IgD-negative memory B cell (primary cell): ENCODE results near the gene TNFRSF1A. TPM values are rescaled to one million over a fixed set of nuclear protein-coding genes. Genes with fewer than 3 reads are reported as not detected.
A peak's percentile ranks its signal among the peaks of the same experiment; 100 is the strongest.
"Not testable (repeated sequence)": the region's sequence is repeated elsewhere in the genome, so short reads cannot be mapped to it uniquely, and the experiment has no call there.

Source experiments
- H3K27ac Mint-ChIP-seq, 3 donors: one replicate each; pipeline ENCODE4 v1.8.0; 2020 to 2022; ENCODE audit warnings: mild to moderate bottlenecking in 3 of 3, mixed read lengths in 3 of 3, moderate library complexity in 1 of 3
- H3K27me3 Mint-ChIP-seq: one replicate; pipeline ENCODE4 v1.8.0; 2021; ENCODE audit warnings: mixed read lengths
- H3K36me3 Mint-ChIP-seq: one replicate; pipeline ENCODE4 v1.8.0; 2020; ENCODE audit warnings: mild to moderate bottlenecking, mixed read lengths
- H3K4me1 Mint-ChIP-seq, 3 donors: one replicate each; pipeline ENCODE4 v1.8.0; 2020 to 2022; ENCODE audit warnings: mixed read lengths in 3 of 3, mild to moderate bottlenecking in 1 of 3
- H3K4me3 Mint-ChIP-seq, 4 donors: one replicate each; pipeline ENCODE4 v1.8.0; 2020 to 2022; ENCODE audit warnings: mild to moderate bottlenecking in 4 of 4, mixed read lengths in 4 of 4, moderate library complexity in 3 of 4
- H3K9me3 Mint-ChIP-seq, 3 donors: one replicate each; pipeline ENCODE4 v1.8.0; 2020 to 2021; ENCODE audit warnings: mixed read lengths in 3 of 3, mild to moderate bottlenecking in 1 of 3
- polyA plus RNA-seq: library from polyadenylated mRNA; unstranded; fragments of 300-500 nt; fragmentation: Illumina TruSeq; gene quantifications from one replicate; pipeline ENCODE4 v1.2.3, GENCODE V29; 2021

The TNFRSF1A gene
- polyA plus RNA-seq, 1 donor from 2014 or later, result 2.4 TPM

DNA sequence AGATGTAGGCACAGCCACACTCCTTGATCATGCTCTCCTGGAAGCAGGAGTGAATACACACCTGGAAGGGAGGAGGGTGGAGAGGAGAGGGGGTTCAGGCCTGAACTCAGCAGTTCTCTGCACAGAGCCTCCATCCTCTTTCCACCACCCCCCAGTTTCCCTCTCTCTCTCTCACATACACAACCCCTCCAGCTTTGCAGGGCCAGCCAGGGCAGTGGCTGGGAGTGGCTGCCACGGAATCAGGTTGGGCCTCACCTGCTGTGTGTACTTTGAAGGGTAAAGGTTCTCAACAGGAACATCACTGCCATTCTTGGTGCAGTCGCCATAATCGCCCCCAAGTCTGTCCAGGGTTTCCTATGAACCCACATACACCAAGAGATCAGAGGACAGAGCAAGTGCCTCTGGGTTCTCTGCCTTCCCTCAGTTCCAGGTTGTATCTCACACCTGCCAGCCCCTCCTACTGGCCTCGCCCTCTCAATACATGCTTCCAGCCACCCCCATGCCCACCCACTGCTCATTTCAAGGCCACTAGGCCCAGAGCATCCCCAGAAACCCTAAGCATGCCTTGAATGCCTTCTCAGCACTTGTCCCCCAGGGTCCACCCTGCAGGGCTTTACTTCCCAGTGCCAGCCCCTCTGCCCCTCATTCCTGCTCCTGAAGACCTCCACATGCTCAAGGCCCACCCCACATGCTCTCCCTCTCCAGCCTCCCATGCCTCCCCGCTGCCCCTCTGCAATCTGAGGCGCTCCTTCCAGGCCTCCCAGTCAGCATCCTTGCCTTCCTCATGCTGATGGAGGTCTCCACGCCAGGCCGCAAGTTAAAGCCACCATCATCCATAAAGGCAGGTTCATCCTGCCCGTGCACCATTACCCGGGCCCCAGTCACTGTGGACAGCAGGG lies 12.9 kb upstream of the TNFRSF1A start:
- H3K4me3 Mint-ChIP-seq, result peak overlapping the region in 1 of 4 donors; percentile 38
- peaks cover 35% of the 10 kb centered on the region for H3K27me3 Mint-ChIP-seq
- H3K36me3 Mint-ChIP-seq, result no peaks in the 10 kb centered on the region
- no peaks in the 10 kb centered on the region for H3K9me3 Mint-ChIP-seq
- H3K4me1 Mint-ChIP-seq, result peaks cover 0 to 4% (median 0%) of the 10 kb centered on the region in 3 donors
- H3K27ac Mint-ChIP-seq, result no peak overlapping the region

GRCh38 chr12:6352193-6353173 lies 10.6 kb upstream of the TNFRSF1A start:
- H3K27ac Mint-ChIP-seq, result no peak overlapping the region

GRCh38 chr12:6351622-6352021 lies 9.7 kb upstream of the TNFRSF1A start:
- peak overlapping the region in 1 of 4 donors; percentile 63 for H3K4me3 Mint-ChIP-seq
- H3K27me3 Mint-ChIP-seq, result peaks cover 26% of the 10 kb centered on the region
- no peaks in the 10 kb centered on the region for H3K9me3 Mint-ChIP-seq
- no peaks in the 10 kb centered on the region for H3K36me3 Mint-ChIP-seq
- no peak overlapping the region for H3K27ac Mint-ChIP-seq
- H3K4me1 Mint-ChIP-seq, result peaks cover 0 to 4% (median 0%) of the 10 kb centered on the region in 3 donors

More at GRCh38 chr12:6352193-6353173, 10.6 kb upstream of the TNFRSF1A start:
- Mint-ChIP-seq H3K9me3 (no peaks in the 10 kb centered on the region), H3K4me1 (peaks cover 0 to 4% (median 0%) of the 10 kb centered on the region in 3 donors), H3K27me3 (peaks cover 26% of the 10 kb centered on the region), H3K4me3 (no peak overlapping the region), H3K36me3 (no peaks in the 10 kb centered on the region)

GRCh38 chr12:6347367-6348338 lies 5.8 kb upstream of the TNFRSF1A start:
- Mint-ChIP-seq H3K27ac (no peak overlapping the region), H3K9me3 (no peaks in the 10 kb centered on the region), H3K4me3 (no peak overlapping the region), H3K36me3 (no peaks in the 10 kb centered on the region), H3K4me1 (peaks cover 0 to 5% (median 1%) of the 10 kb centered on the region in 3 donors), H3K27me3 (peaks cover 42% of the 10 kb centered on the region)

DNA sequence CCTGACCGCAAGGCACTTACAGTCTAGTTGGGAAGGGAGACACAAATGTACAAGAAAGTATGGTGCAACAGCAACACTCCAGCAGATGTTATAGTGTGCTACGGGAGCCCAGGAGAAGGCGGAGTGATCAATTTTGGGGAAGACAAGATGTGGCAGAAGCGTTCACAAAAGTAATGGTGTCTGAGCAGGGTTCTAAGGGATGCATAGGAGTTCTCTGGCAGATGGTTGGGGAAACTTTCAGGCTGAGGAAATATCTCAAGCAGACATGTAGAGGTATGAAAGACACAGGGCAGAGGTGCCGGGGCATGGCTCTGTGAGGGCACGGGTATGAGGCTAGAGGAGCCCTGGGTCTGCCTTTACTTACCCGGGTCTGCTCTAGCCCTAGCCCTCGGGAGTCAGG lies 5.1 kb upstream of the TNFRSF1A start:
- peaks cover 46% of the 10 kb centered on the region for H3K27me3 Mint-ChIP-seq
- no peaks in the 10 kb centered on the region for H3K9me3 Mint-ChIP-seq
- H3K27ac Mint-ChIP-seq, result no peak overlapping the region
- H3K36me3 Mint-ChIP-seq, result no peaks in the 10 kb centered on the region
- peaks cover 0 to 5% (median 2%) of the 10 kb centered on the region in 3 donors for H3K4me1 Mint-ChIP-seq
- peak overlapping the region in 2 of 4 donors; percentile 7 to 26 for H3K4me3 Mint-ChIP-seq

- no peak overlapping the region for H3K27ac Mint-ChIP-seq
- H3K4me3 Mint-ChIP-seq, result no peak overlapping the region
- no peaks in the 10 kb centered on the region for H3K9me3 Mint-ChIP-seq
- peaks cover 51% of the 10 kb centered on the region for H3K27me3 Mint-ChIP-seq
- peaks cover 0 to 5% (median 2%) of the 10 kb centered on the region in 3 donors for H3K4me1 Mint-ChIP-seq
- H3K36me3 Mint-ChIP-seq, result no peaks in the 10 kb centered on the region
Measured at GRCh38 chr12:6346235-6346832, 4.5 kb upstream of the TNFRSF1A start.

GRCh38 chr12:6345319-6346091 lies 3.6 kb upstream of the TNFRSF1A start:
- no peak overlapping the region for H3K4me3 Mint-ChIP-seq
- H3K27ac Mint-ChIP-seq, result no peak overlapping the region
- H3K9me3 Mint-ChIP-seq, result no peaks in the 10 kb centered on the region
- no peaks in the 10 kb centered on the region for H3K36me3 Mint-ChIP-seq
- H3K27me3 Mint-ChIP-seq, result peaks cover 54% of the 10 kb centered on the region
- H3K4me1 Mint-ChIP-seq, result peaks cover 0 to 5% (median 2%) of the 10 kb centered on the region in 3 donors

DNA sequence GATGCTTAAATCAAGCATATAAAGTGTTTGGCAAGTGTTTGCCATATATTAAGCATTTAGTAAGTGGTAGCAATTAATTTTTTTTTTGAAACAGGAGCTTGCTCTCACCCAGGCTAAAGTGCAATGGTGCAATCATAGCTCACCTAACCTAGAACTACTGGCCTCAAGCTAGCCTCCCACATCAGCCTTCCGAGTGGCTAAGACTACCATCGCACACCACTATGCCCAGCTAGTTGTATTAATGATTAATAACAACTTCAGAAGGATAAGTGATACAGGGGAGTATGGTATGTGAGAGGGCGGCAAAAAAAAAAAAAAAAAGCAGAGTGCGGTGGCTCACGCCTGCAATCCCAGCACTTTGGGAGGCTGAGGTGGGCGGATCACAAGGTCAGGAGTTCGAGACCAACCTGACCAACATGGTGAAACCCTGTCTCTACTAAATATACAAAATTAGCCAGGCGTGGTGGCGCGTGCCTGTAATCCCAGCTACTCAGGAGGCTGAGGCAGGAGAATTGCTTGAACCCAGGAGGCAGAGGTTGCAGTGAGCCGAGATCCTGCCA lies 2.3 kb upstream of the TNFRSF1A start:
- H3K27ac Mint-ChIP-seq, H3K36me3 Mint-ChIP-seq, H3K4me1 Mint-ChIP-seq, H3K4me3 Mint-ChIP-seq, H3K9me3 Mint-ChIP-seq: not testable (repeated sequence)
- peaks cover 53% of the 10 kb centered on the region for H3K27me3 Mint-ChIP-seq

- H3K27ac Mint-ChIP-seq, result no peak overlapping the region
- H3K4me3 Mint-ChIP-seq, result no peak overlapping the region
- H3K27me3 Mint-ChIP-seq, result peaks cover 50% of the 10 kb centered on the region
- no peaks in the 10 kb centered on the region for H3K9me3 Mint-ChIP-seq
- peaks cover 0 to 5% (median 2%) of the 10 kb centered on the region in 3 donors for H3K4me1 Mint-ChIP-seq
- H3K36me3 Mint-ChIP-seq, result no peaks in the 10 kb centered on the region
Measured at GRCh38 chr12:6343518-6343917, 1.6 kb upstream of the TNFRSF1A start.

DNA sequence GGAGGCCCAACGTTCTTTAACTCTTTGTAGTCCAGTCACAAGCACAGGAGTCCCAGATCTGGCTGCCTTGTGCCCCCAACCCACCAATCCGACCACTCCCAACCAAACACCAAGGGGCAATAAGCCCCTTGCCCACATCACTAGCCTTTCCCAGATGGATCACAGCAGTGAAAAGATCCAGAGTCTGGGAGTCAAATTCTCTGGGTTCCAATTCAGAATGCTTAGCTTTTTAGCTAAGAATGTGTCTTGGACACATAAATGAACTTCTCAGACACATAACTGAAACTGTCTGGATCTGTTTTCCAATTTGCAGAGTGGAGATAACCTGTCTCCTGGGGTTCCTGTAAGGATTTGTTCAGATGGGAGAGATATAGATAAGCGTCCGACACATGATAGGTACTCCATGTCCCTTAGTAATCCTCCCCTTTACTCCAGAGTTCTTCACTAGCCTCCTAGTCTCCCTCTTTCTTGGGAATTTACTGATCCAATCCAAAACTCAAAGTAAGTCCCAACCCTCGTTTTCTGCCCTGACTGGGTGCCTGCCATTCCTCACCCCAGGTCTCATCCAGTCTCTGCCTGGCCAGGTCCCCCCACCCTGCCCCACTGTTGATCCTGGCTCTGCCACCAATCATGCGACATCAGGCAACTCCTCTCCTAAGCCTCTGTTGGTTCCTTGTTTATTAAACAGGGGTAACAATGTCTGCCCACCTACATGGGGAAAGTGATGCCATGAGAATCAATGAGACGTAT lies 439 bp upstream of the TNFRSF1A start:
- Mint-ChIP-seq H3K4me1 (peaks cover 0 to 8% (median 4%) of the 10 kb centered on the region in 3 donors), H3K27ac (no peak overlapping the region), H3K4me3 (peak overlapping the region in 2 of 4 donors; percentile 19 to 47), H3K27me3 (peaks cover 53% of the 10 kb centered on the region), H3K9me3 (no peaks in the 10 kb centered on the region), H3K36me3 (no peaks in the 10 kb centered on the region)

DNA sequence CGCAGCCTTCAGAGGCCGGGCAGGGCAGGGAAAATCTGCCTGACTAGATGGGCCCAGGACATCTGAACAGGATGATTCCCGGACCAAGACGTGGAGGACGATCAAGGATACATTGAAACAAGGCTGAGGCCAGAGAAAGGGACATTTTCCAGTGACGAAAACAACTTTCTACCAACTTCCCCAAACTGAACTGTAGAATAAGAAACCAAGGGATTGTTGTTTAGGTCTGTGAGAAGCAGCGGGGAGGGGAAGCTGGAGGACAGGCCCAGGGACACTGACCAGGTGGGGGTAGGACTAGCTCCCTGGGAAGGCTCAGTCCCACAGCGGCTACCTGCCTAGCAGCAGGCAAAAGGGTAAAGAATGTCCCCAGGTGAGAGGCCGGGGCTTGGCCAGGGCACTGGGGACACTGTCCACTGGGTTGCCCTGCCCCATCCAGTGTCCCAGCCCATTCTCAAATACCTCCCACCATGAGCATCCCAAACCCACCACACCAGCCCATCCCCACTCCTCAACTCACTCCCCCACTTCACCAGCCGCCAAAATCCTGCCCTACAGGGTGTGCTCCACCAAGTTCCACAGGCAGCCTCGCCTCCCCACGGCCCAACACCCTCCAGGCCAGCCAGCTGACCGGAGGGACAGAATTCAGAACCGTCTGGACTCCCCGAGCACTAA lies 995 bp downstream of the TNFRSF1A start:
- Mint-ChIP-seq H3K9me3 (no peaks in the 10 kb centered on the region), H3K4me3 (no peak overlapping the region), H3K27ac (no peak overlapping the region), H3K36me3 (no peaks in the 10 kb centered on the region), H3K27me3 (peaks cover 49% of the 10 kb centered on the region), H3K4me1 (peaks cover 3 to 15% (median 10%) of the 10 kb centered on the region in 3 donors)

- H3K27me3 Mint-ChIP-seq, result peaks cover 50% of the 10 kb centered on the region
- H3K36me3 Mint-ChIP-seq, result no peaks in the 10 kb centered on the region
- H3K4me3 Mint-ChIP-seq, result no peak overlapping the region
- no peaks in the 10 kb centered on the region for H3K9me3 Mint-ChIP-seq
- no peak overlapping the region for H3K27ac Mint-ChIP-seq
- H3K4me1 Mint-ChIP-seq, result peaks cover 8 to 22% (median 11%) of the 10 kb centered on the region in 3 donors
Measured at GRCh38 chr12:6340032-6340638, 1.7 kb downstream of the TNFRSF1A start.
